NOMO-1 treated with DMSO at 0.1 percent for 48 hours (cell line): ENCODE data around the gene IRF2BPL.
A peak's percentile ranks its signal among the peaks of the same experiment; 100 is the strongest.
"Not testable (repeated sequence)": the region's sequence is repeated elsewhere in the genome, so short reads cannot be mapped to it uniquely, and the experiment has no call there.

Source experiments
- DNase-seq: peaks from one replicate; lab custom pipeline; 2025; ENCODE audit not compliant: unreplicated experiment; lab: John Stamatoyannopoulos, UW

IRF2BPL gene

DNA sequence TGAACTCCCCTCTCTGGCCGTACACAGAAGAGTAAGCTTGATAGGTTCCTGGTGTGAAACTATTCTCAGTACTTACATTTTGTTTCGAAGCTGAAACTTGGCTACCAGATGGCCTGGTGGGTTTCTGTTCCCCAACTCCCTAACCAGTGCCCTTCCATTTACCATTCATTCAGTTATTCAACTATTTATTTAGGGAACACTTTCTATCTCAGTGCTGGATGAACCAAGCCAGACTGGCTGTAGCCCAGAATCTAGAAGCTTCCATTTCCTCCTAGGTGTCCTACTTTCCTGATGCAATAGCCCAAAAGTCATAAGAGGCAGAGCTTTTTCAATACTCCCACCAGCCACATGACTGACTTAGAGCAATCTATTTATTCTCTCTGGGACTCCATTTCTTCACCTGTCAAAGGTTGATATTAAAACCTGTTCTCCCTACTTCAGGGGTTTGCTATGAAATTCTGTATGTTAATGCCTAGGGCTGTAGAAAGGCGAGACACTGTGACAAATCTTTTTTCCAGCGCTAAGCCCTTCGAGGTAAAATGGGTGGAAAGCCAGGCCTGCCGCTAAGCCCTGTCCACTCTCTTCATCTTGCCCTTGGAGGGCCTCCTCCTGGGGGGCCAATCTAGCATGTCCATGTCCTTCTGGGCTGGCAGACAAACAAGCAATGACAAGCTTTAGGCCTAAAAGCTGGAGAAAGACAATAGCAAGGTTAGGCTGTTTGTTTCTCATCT is 8.1 kb upstream of the IRF2BPL start:
- no peak for DNase-seq

DNA sequence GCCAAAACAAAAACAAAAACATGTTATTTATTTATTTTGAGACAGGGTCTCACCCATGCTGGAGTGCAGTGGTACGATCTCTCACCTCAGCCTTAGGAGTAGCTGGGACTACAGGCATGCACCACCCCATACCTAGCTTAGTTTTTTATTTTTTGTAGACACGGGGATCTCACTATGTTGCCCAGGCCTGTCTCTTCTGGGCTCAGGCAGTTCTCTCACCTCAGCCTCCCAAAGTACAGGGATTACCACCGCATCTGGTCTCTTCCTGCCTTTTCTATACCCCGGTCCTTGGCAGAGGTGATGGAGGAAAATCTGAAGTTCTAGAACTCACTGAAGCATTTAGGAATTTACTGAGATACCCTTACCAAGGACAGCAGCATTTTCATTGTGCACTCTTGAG is 6.8 kb upstream of the IRF2BPL start:
- DNase-seq: no peak

DNA sequence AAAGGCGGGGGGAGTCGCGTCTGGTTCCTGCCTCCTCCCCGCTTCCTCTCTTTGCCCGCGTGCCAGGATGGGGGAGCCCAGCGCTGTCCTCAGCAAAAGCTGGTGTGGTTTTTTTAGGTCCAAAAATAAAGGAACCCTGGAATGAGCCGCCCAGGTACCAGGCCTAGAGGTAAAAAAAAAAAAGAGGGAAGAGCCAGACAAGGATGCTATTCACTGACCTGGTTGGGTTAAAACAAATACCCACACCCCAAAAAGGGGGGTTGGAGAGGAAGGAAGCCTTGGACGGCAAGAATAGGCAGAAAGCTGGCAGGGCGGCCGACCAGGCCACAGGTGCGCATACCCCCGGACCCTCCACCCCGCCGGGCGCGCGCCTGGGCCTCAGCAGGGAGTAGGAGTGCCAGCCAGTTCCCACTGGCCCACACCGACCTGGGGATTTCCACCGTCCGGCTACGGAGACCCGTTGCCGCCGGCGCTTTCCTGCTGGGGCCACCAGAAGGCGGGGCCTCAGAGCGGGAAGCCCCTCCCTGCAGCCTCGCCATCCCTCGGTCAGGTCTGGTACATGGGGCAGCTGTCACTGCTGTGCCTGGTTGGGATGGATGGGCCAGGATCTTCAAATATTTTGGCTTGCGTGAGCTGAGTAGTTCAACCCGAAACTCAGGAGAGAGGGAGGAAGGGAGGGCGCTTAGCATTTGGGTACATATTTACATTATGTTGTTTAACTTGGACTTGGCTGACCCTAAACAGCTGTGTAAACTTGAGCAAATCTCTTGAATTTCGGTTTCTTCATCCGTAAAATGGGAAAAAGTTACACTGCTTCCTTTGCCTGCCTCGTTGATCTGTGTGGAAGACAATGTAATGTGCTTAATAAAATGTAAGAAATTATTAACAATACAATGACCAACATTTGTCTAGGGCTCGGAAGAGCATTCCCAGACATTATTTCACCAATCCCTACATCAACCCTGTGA is 5.4 kb upstream of the IRF2BPL start:
- DNase-seq: peak; percentile 52

DNA sequence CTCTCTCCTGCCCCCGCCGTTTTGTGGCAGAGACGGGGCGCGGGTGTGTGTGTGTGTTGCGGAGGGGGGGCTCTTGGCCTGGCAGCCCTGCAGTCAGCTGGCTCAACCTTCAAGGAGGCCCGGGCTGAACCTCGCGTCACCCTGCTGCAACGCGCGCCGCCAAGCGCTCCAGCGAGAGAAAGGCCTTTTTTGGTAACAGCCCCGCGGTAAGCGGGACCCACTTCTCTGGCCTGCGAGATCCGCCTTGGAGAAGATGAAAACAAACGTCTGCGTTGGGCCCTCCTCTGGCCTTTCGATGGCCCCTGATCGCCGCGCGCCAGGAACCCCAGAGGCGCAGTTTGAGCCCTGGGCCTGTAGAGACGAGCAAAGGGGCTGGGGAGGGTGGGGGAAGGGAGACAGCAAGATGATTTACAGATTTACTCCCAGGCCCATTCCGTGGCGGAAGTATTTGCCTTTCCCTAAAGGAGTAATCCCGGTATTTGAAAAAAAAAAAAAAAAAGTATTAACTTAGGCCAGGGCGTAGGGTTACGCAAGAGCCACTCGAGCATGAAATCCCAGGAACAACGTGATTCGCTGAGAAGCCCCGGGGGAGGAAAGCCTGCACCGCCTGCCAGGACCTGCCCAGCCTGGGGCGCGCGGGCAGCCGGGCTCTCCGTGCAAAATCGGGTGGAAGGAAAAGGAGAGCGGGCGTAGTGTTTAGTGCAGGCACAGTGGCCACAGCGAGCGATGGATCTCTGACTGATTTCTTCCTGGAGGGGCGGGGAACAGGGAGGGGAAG is 4.5 kb upstream of the IRF2BPL start:
- DNase-seq: peak; percentile 89

DNA sequence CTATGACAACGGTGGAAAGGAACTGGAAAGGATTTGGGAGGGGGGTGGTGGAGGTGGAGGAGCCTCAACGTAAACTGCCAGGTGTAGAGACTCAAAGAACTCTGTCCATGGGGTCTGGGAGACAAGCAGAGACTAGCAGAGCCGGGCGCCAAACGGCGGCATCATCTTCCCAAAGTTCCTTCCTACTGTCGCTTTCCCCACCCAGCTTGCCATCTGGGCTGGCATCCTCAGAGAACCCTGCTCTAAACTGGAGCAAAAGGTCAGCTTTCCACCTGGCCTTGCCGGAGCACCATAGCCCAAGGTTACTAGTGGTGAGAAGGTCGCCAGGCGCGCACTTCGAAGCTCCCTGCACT is 4.0 kb upstream of the IRF2BPL start:
- DNase-seq: no peak

DNA sequence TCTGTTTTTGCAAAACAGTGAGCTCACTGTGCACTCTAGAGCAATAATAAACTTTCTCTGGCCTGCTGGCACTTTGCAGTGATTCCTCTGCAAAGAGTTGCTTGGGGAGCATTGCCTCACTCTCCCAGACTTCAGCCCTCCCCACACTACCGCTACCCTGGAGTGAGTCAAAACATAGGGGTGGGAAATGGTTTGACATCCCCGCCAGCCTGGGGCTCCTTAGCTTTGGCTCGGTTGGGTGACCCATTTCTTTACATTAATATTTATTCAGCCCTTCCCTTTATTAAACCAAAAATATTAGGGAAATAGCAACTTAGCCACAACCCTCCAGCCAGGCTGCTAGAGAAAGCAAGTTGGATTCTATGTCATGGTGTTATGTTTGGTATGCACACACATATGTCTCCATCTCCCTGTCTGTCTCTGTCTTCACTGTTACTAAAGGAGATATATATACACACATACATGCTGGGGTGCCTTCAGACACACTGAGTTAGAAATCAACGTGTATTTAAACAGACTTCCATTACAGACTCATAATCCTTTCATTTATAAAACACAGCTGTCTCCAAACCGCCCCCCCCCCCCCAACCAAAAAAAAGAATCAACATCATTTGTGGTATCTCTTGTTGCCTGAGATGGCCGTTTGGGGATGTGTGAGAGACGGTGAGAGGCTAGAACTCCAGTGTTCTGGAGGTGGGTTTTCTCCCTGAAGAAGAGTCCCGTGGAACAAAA is 3.4 kb upstream of the IRF2BPL start:
- DNase-seq: no peak

DNA sequence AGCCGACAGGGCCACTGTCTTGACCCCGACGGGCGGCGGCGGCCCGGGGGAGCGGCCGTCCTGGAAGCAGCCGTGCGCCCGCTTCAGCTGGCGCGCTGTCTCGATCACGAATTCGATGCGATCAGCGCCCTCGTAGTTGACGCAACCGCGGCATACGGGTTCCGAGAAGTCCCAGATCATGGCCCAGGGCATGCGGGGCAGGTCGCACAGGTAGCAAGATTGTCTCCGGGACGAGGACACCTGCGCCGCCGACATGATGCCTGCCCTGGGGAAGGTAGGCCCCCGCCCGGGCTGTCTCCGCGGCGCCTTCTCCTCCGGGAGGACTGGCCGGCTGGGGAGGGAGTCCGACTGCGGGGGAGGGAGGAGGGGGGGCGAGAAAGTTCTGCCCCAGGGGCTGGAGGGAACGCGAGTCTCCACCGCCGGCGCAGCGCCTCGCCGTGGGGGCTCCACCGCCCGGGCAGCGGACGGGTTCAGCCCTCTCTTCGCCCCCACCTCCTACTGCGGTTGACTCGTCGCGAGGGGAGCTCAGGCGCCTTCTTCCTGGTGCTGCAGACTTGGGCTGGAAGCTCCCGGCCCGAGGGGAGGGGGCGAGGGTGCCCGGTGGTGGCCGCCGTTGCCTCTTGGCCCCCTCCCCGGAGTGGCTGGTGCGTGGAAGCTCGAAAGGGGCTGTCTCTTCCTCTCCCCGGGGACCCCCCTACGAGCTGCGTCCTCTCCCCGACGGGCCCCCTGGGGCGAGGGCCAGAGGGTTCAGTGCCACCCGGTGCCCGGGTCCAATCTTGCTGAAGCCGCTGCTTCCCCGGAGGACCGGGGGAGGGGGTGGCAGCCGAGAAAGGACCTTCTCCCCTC is 747 bp downstream of the IRF2BPL start:
- DNase-seq: no peak

DNA sequence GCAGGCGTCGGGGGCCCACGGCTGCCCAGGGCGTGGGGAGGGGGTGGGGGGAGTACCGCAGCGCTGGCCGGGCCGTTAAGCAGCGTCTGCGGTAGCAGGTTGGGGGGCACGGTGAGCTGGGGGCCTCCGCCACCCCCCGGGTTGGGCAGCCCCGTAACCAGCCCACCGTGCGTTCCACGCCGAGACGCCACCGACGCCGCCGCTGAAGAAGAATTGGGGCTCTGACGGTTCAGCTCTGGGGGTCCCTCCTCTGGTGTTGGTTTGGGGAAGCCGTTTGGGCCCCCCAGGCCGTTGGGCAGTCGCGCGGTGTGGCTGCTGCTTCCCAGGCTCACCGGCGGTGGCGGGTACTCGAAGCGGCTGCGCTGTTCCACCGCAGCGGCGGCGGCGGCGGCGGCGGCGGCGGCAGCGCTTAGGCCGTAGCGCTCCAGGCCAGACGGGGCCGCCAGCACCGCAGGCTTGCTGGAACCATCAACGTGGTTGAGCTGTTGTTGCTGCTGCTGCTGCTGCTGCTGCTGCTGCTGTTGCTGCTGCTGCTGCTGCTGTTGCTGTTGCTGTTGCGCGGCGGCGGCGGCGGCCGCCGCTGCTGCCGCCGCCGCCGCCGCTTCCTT is 1.5 kb downstream of the IRF2BPL start:
- peak; percentile 20 for DNase-seq

DNA sequence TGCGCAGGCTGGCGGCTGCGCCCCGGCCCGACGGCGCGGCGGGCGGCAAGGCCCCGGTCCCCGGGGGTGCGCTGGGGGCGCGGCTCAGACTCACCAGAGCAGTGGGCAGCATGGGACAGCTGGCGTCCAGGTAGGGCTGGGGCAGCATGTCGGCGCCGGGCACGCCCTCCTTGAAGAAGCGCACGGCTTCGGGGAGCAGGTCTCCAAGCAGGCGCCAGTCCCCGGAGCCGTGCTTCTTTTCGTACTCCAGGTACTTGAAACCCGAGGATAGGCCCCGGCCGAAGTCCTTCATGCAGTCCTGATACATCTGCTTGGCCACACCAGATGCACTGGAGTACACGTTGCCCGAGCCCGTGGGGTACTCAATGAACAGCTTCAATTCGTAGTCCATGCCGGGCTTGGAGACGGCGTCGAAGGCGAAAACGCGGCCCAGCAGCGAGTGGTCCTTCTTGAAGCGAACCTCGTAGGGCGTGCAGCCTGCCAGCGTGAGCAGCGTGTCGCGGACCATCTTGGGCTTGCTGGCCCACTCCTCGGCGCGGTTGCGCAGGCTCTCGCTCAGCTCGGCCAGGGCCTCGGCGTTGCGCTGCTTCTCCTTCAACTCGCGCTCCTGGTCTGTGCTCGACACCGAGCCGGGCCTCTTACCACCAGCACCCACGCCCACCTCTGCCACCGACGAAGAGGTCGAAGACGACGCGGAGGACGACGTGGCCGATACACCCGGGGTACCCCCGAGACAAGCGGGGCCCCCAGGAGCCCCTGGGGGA is 2.2 kb downstream of the IRF2BPL start:
- no peak for DNase-seq

DNA sequence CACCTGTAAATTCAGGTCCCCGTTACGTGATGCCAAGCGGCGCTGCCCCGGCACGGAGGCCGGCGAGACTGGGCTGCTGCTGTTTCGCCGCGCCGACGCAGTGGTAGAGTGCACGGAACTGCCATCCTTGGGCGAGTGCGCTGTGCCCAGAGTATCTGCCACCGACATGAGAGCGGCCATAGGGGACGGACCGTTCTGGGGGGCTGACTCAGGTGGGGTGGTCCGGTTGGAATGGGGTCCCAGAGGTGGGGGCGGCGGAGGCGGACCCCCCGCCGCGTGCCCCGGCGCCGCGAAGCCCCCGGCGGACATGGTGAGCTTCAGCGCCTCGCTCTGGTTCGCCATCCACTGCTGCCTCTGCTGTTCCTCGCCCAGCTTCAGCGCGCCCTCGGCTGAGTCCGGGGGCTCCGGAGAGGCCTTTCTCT is 2.8 kb downstream of the IRF2BPL start:
- no peak for DNase-seq

DNA sequence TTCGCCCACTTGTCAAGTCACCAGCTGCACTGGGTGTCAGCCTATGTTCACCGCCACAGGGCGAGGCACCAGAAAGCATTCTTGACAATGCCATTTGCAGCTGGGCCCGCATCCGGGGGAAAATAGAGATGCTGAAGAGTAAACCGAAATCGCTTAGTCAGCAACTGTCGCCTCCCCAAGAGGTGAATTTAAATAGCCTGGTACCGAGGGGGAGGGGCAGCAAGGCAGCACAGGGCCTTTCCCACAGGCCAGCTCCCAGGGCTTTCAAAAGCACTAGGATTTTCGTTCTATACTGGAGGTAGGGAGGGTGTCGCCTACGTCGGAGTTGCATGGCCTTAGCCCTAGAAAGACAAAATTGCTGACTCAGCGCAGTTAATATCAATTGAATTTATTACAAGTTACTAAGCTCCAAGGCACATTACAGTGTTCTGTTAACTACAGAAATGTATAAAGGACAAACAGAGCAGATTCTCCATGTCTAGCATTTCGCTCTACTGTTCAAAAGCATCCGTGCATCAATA is 4.3 kb downstream of the IRF2BPL start:
- DNase-seq: no peak

DNA sequence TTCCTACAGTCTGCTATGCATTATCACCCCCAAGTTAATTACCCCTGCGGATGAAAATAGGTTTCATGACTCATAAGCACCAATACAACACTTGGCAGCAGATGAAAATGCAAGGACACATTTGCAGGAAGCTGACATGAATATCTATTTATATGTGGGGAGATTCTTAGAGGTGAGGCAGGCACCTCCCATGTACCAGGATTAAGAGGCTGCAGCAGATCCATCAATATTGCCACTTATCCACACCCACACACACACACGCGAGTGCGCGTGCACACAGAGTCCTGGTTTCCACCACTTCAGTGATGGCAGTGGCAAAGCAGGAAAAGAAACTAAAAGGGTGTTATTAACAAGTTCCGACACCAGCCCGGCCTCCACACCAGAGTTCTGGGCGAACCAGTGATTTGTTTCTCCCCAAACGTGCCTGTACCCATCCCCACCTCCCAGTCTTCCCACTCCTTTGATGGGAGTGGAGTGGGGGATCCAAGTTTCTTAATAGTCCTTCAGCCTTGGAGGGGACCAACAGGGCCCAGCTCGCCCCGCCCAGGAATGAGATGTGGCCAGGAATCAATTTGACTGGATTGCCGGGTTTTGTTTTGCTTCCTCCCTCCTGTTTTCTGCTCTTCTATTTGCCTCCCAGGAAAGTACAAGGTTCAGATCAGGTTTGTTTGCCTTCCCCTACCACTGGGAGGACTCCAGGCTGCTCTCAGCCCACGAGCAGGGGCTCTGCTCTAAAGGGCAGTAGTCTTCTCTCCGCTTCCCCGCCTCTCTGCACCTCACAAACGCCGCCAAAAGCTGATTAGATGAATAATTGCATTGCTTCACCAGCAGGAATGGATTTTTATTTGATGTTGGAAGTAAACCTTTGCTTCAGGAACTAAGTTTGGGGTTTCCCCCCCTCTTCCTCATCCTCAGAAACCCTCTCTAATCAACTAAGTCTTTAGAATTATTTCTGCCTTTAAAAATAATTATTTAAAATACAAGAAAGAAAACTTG is 5.2 kb downstream of the IRF2BPL start:
- no peak for DNase-seq

DNA sequence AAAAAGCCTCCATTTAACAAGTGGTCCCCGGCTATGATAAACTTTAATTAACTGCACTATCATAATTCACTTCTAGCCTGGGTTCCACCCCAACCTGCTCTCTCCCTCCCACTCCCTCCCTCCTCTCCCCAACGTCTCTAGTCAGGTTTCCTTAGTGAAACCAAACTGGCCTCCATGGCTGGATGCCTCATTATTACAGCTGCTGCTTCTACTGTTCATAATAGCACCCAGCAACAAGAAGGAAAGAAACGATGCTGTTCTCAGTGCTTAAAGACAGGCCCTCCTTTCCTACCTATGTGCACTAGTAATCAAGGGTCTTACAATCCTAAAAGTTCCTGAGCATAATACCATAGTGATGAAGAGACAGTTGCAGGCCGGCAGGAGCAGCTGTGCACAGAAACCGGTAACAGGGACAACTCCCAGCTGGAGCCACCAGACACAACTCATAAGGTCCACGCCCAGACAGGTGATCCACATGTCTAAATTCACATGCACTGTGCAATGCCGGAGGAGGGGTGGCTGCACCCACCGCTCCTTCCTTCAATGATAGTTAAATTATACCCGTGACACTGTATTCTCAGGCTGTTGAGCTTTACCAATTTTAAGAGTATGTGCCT is 6.2 kb downstream of the IRF2BPL start:
- no peak for DNase-seq

DNA sequence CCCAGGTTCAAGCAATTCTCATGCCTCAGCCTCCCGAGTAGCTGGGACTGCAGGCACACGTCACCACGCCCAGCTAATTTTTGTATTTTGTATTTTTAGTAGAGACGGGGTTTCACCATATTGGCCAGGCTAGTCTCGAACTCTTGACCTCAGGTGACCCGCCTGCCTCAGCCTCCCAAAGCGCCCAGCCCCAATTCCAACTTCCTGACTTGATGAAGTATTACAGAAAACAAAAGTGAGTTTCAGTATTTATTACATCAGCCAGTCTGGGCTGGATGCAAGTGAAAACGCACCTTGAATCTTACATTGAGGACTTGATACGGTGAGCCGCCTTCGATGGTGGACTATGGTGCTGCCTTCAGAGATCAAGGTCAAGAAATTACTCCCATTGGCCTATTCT is 7.1 kb downstream of the IRF2BPL start:
- DNase-seq: not testable (repeated sequence)

DNA sequence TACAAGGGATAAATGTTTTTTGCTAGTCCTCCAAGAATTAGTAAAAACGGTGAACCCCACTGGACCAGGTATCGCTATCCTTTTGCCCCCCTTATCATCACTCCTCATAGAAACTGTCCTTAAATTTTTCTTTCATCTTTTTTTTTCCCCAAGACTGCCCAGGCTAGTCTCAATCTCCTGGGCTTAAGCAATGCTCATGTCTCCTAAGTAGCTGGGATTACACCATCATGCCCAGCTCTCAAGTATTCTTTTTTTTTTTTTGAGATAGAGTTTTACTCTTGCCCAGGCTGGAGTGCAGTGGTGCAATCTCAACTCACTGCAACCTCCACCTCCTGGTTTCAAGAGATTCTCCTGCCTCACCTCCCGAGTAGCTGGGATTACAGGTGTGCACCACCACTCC is 9.7 kb downstream of the IRF2BPL start:
- no peak for DNase-seq

DNA sequence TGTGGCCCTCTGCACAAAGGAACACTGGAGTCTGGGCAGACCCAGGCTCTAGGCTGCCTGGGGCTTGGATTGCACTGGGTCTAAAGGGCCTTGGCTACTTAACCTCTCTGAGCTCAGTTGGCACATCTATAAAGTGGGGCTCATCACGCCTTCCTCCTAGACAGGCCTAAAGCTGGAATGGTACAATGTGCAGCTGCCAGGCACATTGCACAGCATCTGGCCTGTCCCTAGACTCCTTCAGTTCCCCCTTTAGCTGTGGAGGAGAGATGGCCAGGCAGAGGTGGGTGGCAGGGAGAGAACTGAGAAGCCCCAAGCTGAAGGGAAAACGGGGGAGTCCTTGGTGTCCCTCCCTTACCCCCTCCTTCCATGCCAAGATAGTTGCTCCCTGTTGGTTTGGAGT is 10.8 kb downstream of the IRF2BPL start:
- DNase-seq: no peak

DNA sequence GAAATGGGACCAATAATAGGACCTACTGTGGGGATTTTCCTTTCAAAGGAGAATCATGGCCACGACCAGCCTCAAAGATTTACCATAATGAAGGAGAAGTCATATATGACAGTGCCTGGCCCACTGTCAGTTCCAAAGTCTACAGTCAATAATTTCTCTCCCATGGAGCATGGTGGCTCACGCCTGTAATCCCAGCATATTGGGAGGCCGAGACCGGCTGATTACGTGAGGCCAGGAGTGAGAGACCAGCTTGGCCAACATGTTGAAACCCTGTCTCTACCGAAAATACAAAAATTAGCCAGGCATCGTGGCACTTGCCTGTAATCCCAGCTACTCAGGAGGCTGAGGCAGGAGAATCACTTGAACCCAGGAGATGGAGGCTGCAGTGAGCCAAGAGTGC is 13.8 kb downstream of the IRF2BPL start:
- DNase-seq: no peak
